Thyroid gland (tissue), 4 donors: ENCODE measurements around the gene KPTN. TPM values are rescaled to one million over a fixed set of nuclear protein-coding genes. Genes with fewer than 3 reads are reported as not detected.

Experiments used
- DNase-seq, 2 donors: peaks; one replicate each; pipeline ENCODE4 v3.0.0-alpha.2; 2019
- H3K27ac ChIP-seq, 3 donors: fragments of 200-600 bp; sonication (generic); 1 replicate in 2 of 3; 2 replicates in 1 of 3; pipeline ENCODE4 v1.5.1; 2016 to 2019; ENCODE audit warnings: mild to moderate bottlenecking in 1 of 3, moderate library complexity in 1 of 3
- H3K27me3 ChIP-seq: fragments of 200-600 bp; sonication (generic); one replicate; pipeline ENCODE4 v1.5.1; 2019
- H3K36me3 ChIP-seq, 2 donors: fragments of 200-600 bp; sonication (generic); one replicate each; pipeline ENCODE4 v1.5.1; 2016 to 2019
- H3K4me1 ChIP-seq, 2 donors: fragments of 200-600 bp; sonication (generic); one replicate each; pipeline ENCODE4 v1.5.1; 2017 to 2019
- H3K4me3 ChIP-seq, 3 donors: fragments of 200-600 bp; sonication (generic); replicated peaks in 1 of 3; 1 replicate in 2 of 3; 2 replicates in 1 of 3; pipeline ENCODE4 v1.5.1; 2016; ENCODE audit warnings: mild to moderate bottlenecking in 1 of 3
- H3K9me3 ChIP-seq: fragments of 200-600 bp; sonication (generic); one replicate; pipeline ENCODE4 v1.5.1; 2017
- CTCF ChIP-seq, 6 experiments: fragments of 200-600 bp in 3 of 6; fragments of 450-650 bp in 3 of 6; sonication (generic) in 3 of 6; IDR thresholded peaks; one replicate each; pipeline ENCODE4 v1.5.1; 2016 to 2019; ENCODE audit warnings: antibody characterized with exemption in 6 of 6, mild to moderate bottlenecking in 2 of 6, inconsistent platforms in 1 of 6, moderate library complexity in 1 of 6
- POLR2A ChIP-seq, 2 donors: fragments of 450-650 bp; IDR thresholded peaks; one replicate each; pipeline ENCODE4 v1.6.1; 2017; ENCODE audit warnings: antibody characterized with exemption in 2 of 2, mild to moderate bottlenecking in 2 of 2, moderate library complexity in 1 of 2
- WGBS, 2 donors: methylation state at CpG; one replicate each; pipeline ENCODE4 v1.1.5; 2017; 5-methylcytosine and 5-hydroxymethylcytosine counted together
- intact Hi-C: fragments of 100-400 bp; cut with DNase I; formaldehyde crosslinking; loops from one replicate; pipeline ENCODE4 v1.15.1; 2023
- total RNA-seq, 4 donors: library from RNA; depleted of rRNA; stranded (reverse); fragments of >200 nt; gene quantifications; one replicate each; pipeline ENCODE4 v1.2.3, GENCODE V29; 2016

KPTN gene
- total RNA-seq, 4 donors from 2014 or later, result 7.0 to 8.9 (median 7.3) TPM

DNA sequence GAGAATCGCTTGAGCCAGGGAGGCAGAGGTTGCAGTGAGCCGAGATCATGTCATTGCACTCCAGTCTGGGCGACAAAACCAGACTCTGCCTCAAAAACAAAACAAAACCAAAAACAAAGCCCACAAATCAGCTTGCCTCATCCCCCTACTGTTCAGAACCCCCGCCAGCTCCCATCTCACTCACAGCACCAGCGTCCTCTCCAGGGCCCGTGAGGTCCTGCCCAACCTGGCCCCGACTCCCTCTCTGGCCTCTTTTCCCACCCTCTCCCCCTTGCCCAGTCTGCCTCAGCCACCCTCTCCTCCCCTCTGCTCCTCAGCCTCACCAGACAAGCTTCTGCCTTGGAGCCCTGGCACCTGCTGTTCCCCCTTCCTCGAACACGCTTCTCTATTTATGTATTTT is 16.1 kb downstream of the KPTN start:
- H3K4me3 ChIP-seq, result no peak overlapping the region
- 40 to 44% methylated on average over 9 of the region's 9 CpGs for WGBS, 2 donors
- H3K36me3 ChIP-seq, result no peaks in the 10 kb centered on the region
- peaks cover 0 to 7% of the 10 kb centered on the region in 2 donors for H3K4me1 ChIP-seq
- H3K27ac ChIP-seq, result no peak overlapping the region
- no peaks in the 10 kb centered on the region for H3K9me3 ChIP-seq
- DNase-seq, result no peak
- peaks cover 11% of the 10 kb centered on the region for H3K27me3 ChIP-seq
- TF ChIP-seq CTCF (IDR thresholded peaks at IDR 0.05) (no peak), POLR2A (IDR thresholded peaks at IDR 0.05) (no peak)
- intact Hi-C loops, result no loop called here

DNA sequence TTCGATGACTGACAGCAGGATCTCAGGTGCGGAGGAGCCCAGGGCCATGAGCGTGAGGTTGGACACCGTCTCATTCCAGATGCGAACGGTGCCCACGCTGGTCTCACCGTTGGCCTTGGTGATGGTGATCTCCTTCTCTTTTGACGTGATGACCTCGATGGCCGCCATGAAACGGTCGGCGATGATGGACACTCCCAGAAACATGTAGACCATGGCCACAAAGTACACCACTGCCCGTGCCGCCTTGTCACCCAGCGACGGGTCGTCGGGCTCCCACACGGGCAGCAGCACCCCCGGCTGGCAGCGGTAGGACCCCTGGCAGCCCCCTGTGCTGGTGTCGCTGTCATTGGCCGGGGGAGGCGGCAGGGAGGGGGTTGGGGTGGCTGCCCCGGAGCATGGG is 18.1 kb downstream of the KPTN start:
- whole genome bisulfite sequencing, 2 donors, result 80 to 88% methylated on average over 14 to 25 of the region's 27 CpGs
- intact Hi-C loops, result no loop called here

GRCh38 chr19:47464675-47465419 is 19.2 kb downstream of the KPTN start:
- no peak for TF ChIP-seq CTCF (IDR thresholded peaks at IDR 0.05)
- no peak for TF ChIP-seq POLR2A (IDR thresholded peaks at IDR 0.05)
- Histone ChIP-seq H3K4me3 (no peak overlapping the region), H3K27ac (no peak overlapping the region), H3K36me3 (no peaks in the 10 kb centered on the region), H3K9me3 (no peaks in the 10 kb centered on the region), H3K4me1 (no peaks in the 10 kb centered on the region), H3K27me3 (no peaks in the 10 kb centered on the region)
- intact Hi-C loops, result no loop called here
- no peak for DNase-seq
- WGBS, 2 donors, result 70 to 73% methylated on average over 10 of the region's 10 CpGs

More for the DNA sequence above, 18.1 kb downstream of the KPTN start:
- H3K4me1 ChIP-seq, result no peaks in the 10 kb centered on the region
- H3K4me3 ChIP-seq, result no peak overlapping the region
- H3K27ac ChIP-seq, result no peak overlapping the region
- H3K27me3 ChIP-seq, result peaks cover 3% of the 10 kb centered on the region
- no peaks in the 10 kb centered on the region for H3K9me3 ChIP-seq
- no peaks in the 10 kb centered on the region for H3K36me3 ChIP-seq
- no peak for DNase-seq
- no peak for TF ChIP-seq POLR2A (IDR thresholded peaks at IDR 0.05)
- TF ChIP-seq CTCF (IDR thresholded peaks at IDR 0.05), result no peak

DNA sequence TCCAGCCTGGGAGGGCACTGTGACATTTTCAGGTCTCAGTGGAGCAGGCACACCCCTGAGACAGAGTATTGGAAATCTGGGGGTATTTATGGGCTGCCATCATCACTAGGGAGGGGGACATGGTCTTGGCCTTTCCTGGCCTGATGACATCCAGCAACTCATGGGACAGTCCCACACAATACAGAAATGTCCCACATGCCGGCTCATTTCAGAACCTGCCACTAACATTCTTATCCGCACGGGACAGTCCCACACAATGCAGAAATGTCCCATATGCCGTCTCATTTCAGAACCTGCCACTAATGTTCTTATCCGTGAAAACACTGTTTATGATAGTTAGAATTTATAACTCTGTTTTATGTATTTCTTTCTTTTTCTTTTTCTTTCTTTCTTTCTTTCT is 22.1 kb downstream of the KPTN start:
- Histone ChIP-seq H3K36me3 (no peaks in the 10 kb centered on the region), H3K27me3 (peaks cover 6% of the 10 kb centered on the region), H3K4me1 (peaks cover 0 to 6% of the 10 kb centered on the region in 2 donors), H3K9me3 (no peaks in the 10 kb centered on the region), H3K4me3 (no peak overlapping the region), H3K27ac (no peak overlapping the region)
- intact Hi-C loops, result no loop called here
- no peak for TF ChIP-seq CTCF (IDR thresholded peaks at IDR 0.05)
- TF ChIP-seq POLR2A (IDR thresholded peaks at IDR 0.05), result no peak
- no peak for DNase-seq
- WGBS, 2 donors, result 85 to 90% methylated on average over 5 of the region's 5 CpGs

GRCh38 chr19:47459477-47459876 is 24.5 kb downstream of the KPTN start:
- TF ChIP-seq CTCF (IDR thresholded peaks at IDR 0.05) (no peak), POLR2A (IDR thresholded peaks at IDR 0.05) (no peak)
- WGBS, 2 donors, result 84% methylated on average over 14 of the region's 14 CpGs
- Histone ChIP-seq H3K4me3 (no peak overlapping the region), H3K27ac (no peak overlapping the region), H3K27me3 (peaks cover 11% of the 10 kb centered on the region), H3K9me3 (no peaks in the 10 kb centered on the region), H3K4me1 (peaks cover 0 to 6% of the 10 kb centered on the region in 2 donors), H3K36me3 (no peaks in the 10 kb centered on the region)
- no peak for DNase-seq
- intact Hi-C loops, result no loop called here
